Stimulated activated naive CD8-positive, alpha-beta T cell treated with anti-CD3 and anti-CD28 coated beads, Interleukin-15, amount 100 ng/mL, for 72 hours (primary cell): ENCODE measurements around the gene RASGRP2.

Experiments used
- ATAC-seq: fragments of 150-1000 bp; cut with Tn5 transposase; 2 replicates; pipeline ENCODE4 v1.10.0; 2021; ENCODE audit warnings: mild to moderate bottlenecking, moderate library complexity
- DNase-seq, 2 donors: peaks; one replicate each; pipeline ENCODE4 v3.0.0; 2021 to 2022
- H3K27ac Mint-ChIP-seq, 2 donors: one replicate each; pipeline ENCODE4 v1.8.0; 2022; ENCODE audit warnings: mild to moderate bottlenecking in 2 of 2, mixed read lengths in 2 of 2, moderate library complexity in 2 of 2
- H3K27me3 Mint-ChIP-seq: one replicate; pipeline ENCODE4 v1.8.0; 2022; ENCODE audit warnings: mixed read lengths
- H3K4me1 Mint-ChIP-seq: one replicate; pipeline ENCODE4 v1.8.0; 2022; ENCODE audit warnings: mild to moderate bottlenecking, mixed read lengths
- H3K4me3 Mint-ChIP-seq, 2 donors: one replicate each; pipeline ENCODE4 v1.8.0; 2022; ENCODE audit warnings: mild to moderate bottlenecking in 2 of 2, mixed read lengths in 2 of 2, moderate library complexity in 1 of 2
- H3K9me3 Mint-ChIP-seq, 2 donors: one replicate each; pipeline ENCODE4 v1.8.0; 2022; ENCODE audit warnings: mixed read lengths in 2 of 2

RASGRP2 gene

DNA sequence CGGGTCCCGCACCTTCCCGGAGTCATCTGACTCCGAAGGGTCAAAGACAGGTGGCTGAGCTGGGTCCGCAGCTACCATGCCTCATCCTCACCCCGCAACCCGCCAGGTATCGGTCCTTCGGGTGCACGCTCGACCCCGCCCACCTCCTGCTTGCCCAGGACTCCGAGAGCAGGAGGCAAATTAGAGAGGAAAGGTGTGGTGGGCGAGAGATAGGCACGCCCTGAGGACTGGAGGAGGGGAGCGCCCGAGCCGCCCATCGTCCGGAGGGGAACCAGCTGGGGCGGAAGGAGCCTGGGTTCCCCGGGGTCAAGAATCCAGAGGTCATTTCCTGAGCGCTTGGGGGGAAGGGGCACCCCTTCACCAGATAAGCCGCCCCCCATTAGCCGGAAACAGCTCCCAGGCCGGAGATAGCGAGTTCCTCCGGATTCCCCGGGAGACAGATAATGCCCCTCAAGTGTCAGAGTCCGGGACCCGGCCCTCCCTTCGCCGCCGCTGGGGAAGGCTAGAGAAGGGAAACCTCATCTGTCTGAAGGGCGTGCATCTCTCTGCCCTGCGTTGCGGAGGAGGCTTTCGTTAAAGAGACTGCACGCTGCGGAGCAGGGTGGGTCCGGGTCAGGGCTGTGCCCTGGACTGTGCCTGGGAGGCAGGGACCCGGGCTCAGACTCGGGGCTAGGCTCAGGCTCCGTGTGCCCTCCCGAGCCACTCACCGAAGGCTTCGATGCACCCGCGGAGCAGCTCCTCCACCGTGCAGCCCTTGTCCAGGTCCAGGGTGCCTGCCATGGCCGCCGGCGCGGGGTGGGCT lies 1.7 kb downstream of the RASGRP2 start:
- Mint-ChIP-seq H3K27me3 (no peaks in the 10 kb centered on the region), H3K4me1 (peaks cover 59% of the 10 kb centered on the region)

DNA sequence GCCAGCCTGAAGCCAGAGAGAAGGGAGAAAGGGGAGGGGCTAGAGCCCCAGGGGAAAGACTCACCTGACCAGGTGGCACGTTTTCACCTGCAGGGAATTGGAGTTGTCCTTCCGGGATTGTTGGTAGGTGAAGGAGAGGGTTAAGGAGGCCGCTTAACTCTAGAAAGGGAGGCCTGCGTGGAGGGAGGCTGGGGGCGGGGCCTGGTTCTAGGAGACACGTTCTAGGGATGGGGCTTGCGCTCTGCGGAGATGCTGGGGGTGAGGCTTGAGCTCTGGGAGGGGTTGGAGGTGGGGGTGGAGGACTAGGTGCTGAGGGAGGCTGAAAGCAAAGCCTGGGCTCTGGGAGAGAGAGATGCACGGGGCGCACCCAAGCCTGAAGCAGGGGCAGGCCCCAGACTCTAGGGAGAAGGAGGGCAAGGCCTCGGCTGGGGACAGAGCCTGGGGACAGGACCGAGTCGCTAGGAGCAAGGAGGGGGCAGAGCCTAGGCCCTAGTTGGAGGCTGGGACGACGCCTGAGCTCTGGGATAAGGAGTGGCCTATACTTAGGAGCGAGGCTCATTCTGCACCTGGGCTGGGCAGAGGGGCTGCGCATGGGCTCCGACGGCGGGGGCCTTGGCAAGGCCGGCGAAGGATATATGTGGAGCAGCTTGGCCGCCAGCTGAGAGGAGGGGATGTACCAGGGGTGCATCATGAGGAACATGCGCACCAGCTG lies 2.4 kb downstream of the RASGRP2 start:
- Mint-ChIP-seq H3K4me3 (peak overlapping the region; percentile 76 to 84), H3K27ac (peak overlapping the region; percentile 39 to 76), H3K4me1 (peaks cover 64% of the 10 kb centered on the region), H3K27me3 (no peaks in the 10 kb centered on the region), H3K9me3 (no peaks in the 10 kb centered on the region)
- no peak for ATAC-seq
- DNase-seq = no peak

More for the DNA sequence above, 1.7 kb downstream of the RASGRP2 start:
- peak in 1 of 2 donors; percentile 50 for DNase-seq
- Mint-ChIP-seq H3K9me3 (no peaks in the 10 kb centered on the region), H3K4me3 (peak overlapping the region; percentile 76 to 84), H3K27ac (peak overlapping the region in 1 of 2 donors; percentile 80)
- ATAC-seq = peak; percentile 13

DNA sequence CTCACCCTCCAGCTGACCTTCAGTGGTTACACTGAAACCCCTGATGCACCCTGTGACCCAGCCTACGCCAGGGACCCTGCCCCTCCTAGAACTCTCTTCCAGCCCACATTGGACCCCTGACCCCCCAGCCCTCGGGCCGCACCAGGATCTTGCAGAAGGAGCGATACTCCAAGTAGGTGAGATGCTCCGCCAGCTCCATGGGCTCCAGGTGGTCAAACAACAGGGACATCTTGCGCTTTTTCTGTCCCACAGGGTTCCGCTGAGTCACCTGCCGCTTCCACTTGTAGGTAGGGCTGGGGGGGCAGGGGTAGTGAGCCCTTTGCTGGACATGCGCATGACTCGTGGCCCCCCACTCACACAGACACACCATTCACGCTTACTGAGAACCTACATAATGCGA lies 4.1 kb downstream of the RASGRP2 start:
- ATAC-seq (no peak), DNase-seq (no peak)
- H3K9me3 Mint-ChIP-seq = no peaks in the 10 kb centered on the region
- H3K4me3 Mint-ChIP-seq = no peak overlapping the region
- no peaks in the 10 kb centered on the region for H3K27me3 Mint-ChIP-seq
- peak overlapping the region in 1 of 2 donors; percentile 81 for H3K27ac Mint-ChIP-seq
- H3K4me1 Mint-ChIP-seq = peaks cover 61% of the 10 kb centered on the region

DNA sequence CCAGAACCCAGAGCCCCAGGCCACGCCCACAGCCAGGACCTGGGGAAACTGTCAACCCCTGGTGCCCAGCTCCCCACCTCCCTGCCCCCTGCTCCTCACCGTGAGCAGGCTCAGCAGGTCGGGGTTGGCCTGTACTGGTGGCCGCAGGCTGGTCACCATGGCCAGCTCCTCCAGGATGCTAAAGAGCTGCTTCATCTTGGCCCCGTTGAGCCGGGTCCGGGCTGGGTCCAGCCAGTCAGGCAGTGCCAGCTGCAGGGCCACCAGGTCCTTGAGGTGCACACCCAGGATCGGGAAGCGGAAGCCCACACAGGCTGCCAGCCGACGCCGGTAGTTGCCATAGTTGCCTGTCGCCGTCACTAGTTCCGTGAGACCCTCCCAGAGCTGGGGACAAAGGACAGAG lies 7.3 kb downstream of the RASGRP2 start:
- H3K27ac Mint-ChIP-seq = no peak overlapping the region
- ATAC-seq = no peak
- H3K4me1 Mint-ChIP-seq = peaks cover 53% of the 10 kb centered on the region

DNA sequence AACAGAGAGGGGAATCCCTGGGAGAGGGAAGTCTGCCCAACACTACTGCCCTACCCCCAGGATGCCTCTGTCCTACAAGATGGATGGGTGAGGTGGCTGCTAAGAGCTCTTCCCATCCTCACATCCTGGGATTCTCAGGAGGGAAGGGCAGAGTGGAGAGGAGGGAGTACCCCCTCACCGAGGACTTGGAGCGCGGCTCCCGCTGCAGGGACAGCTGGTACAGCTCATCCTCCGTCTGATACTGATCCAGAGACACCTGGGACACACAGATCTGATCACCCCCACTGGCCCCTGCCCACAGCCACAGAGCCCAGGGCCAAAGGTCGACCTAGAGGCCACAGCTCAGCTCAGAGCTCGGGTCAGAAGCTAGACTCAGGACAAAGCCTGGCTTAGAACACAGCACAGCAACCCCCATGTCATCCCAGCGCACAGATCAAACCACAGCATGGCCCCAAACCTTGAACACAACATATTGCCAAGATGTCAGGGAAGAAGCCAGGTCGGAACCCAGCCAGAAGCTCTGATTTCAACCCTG lies 8.2 kb downstream of the RASGRP2 start:
- H3K4me1 Mint-ChIP-seq = peaks cover 46% of the 10 kb centered on the region
- DNase-seq (no peak), ATAC-seq (no peak)
- H3K4me3 Mint-ChIP-seq = no peak overlapping the region
- H3K27me3 Mint-ChIP-seq = no peaks in the 10 kb centered on the region
- no peaks in the 10 kb centered on the region for H3K9me3 Mint-ChIP-seq
- H3K27ac Mint-ChIP-seq = no peak overlapping the region

More for the DNA sequence above, 7.3 kb downstream of the RASGRP2 start:
- no peaks in the 10 kb centered on the region for H3K27me3 Mint-ChIP-seq
- DNase-seq = no peak
- no peak overlapping the region for H3K4me3 Mint-ChIP-seq
- H3K9me3 Mint-ChIP-seq = no peaks in the 10 kb centered on the region

DNA sequence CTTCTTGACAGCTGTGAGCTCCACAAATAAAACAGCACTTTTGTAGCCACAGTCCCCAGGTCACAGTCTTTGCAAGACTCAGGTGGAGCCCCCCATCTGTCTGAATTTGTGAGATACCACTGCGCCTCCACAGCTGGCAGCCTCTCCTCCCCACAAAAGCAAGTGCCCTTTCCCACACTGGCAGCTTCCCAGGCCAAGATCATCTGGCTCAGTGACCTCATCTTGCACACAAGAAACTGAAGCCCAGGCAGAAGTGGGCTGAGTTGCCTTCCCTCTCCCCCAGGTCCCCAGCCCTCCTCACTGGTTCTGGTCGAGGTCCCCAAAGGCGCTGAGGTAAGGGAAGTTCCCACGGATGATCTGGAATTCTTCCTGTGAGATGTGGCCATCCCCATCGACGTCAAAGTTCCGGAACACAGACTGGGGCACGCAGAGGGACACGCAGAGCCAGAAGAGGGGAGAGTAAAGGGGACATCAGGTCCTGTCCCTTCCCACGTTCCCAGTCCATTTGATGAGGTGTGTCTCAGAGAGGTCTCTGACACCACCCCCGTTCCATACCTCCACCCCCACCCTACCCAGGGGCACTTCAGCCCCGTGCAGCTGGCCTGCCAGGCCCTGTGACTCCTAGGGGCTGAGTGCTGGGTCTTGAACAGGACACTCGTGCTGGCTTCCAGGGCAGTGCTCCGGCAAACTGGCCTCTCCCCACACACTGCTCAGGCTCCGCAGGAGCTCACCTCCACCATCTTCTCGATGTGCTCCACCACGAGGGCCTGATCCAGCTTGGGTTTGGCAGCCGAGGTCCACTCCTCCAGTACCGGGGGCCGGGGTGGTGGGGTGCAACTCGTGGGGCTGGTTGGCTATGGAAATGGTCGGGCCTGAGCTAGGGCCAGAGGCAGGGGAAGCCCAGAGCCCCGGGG lies 8.9 kb downstream of the RASGRP2 start:
- H3K4me1 Mint-ChIP-seq = peaks cover 38% of the 10 kb centered on the region
- H3K27ac Mint-ChIP-seq = peak overlapping the region; percentile 46 to 49
- DNase-seq = no peak
- H3K4me3 Mint-ChIP-seq = no peak overlapping the region
- ATAC-seq = no peak
- H3K9me3 Mint-ChIP-seq = no peaks in the 10 kb centered on the region
- no peaks in the 10 kb centered on the region for H3K27me3 Mint-ChIP-seq

DNA sequence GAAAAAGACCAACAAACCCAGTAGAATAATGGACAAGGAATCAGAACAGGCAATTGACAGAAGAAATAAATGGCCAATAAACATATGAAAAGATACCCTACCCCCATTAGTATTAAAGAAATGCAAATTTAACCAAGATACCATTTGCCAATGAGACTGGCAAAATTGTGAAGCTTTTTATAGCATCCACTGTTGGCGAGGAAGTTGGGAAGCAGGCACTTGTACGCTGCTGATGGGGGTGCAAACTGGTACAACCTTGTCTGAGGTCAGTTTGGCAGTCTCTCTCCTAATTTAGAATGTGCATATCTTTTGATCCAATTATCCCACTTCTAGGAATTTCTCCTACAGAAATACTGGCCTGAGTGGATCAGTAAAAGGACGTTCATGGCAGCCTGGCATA lies 12.3 kb downstream of the RASGRP2 start:
- Mint-ChIP-seq H3K4me3 (no peak overlapping the region), H3K27me3 (no peaks in the 10 kb centered on the region), H3K27ac (no peak overlapping the region), H3K9me3 (no peaks in the 10 kb centered on the region), H3K4me1 (peaks cover 25% of the 10 kb centered on the region)
- DNase-seq = no peak
- no peak for ATAC-seq

DNA sequence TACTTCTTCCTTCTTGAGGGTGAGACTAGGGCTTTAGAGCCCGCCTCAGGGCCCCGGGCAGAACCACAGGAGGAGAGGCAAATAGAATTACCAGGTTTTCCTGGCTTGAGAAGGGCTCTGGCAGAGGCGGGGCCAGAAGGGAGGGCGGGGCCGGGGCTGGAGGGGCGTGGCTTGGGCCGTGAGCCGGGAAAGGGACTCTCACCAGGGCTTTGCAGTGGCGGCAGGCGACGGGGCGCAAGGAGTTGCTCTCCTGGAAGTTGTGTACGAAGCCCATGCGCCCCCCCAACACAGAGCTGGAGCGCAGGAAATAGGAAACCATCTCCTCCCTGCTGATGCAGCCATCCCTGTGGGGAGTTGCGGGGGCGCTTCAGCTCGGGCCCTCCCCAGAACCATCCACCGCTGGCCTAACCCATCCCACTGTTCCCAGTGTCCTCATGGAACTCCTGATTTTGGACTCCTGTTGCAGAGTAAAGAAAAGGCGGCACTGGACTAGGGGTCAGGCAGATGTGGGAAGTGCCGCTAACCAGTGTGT lies 14.0 kb downstream of the RASGRP2 start:
- peaks cover 20% of the 10 kb centered on the region for H3K4me1 Mint-ChIP-seq
- DNase-seq = no peak
- H3K9me3 Mint-ChIP-seq = no peaks in the 10 kb centered on the region
- no peak overlapping the region for H3K4me3 Mint-ChIP-seq
- ATAC-seq = no peak
- peak overlapping the region in 1 of 2 donors; percentile 15 for H3K27ac Mint-ChIP-seq
- no peaks in the 10 kb centered on the region for H3K27me3 Mint-ChIP-seq

DNA sequence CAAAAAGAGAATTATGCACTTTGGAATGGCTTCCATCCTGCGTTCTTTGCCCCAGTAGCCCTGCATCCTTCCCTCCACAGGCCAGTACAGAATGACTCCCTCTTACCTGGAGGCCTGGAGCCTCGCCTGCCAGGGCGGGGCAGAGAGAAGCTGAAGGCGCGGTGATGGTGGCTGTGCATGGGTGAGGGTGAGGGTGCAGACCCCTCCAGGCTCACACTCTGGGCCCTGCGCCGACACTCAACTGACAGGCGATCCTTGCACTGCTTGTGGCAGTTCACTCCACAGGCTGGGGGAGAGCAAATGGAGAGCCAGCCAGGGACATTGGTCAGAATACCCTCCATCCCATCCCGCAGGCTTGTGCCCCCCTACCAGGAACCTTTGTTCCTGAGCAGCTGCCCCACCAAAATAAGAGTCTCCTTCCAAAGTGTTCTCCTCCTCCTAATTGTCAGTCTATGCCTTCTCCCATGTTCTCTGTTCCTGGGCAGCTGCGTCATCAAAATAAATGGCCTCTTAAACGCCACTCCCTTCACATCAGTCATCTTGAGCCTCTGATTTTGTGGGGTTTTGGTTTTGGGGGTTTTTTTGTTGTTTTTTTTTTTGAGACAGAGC lies 15.1 kb downstream of the RASGRP2 start:
- ATAC-seq (no peak), DNase-seq (no peak)

DNA sequence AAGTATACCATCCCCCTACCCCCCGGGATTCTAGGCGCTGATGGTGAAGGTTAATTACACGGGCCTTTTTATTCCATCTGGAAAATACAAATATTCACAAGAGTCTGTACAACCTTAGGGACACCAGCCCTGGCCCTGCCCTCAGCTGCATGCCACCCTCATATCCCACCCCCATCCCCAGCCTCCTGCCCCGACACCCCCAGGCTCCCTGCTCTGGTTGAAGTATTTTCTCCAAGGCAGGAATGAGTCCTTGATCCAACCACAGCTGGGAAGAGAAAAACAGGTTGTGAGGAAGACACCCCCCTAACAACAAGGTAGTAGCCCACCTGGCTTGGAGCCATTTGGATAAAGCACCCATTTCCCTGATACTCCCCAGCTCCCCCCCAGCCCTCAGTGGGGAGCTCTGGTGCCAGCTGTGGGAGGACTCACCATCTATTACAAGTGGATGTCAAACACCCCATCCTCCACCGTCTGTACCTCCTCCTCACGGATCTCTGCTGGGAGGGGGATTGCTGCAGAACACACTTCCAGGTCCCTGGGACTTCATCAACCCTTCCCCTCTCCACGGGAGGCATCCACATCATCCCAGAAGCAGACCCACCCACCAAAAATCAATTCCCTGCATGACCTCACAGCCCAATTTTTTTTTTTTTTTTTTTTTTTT lies 16.9 kb downstream of the RASGRP2 start:
- H3K4me1 Mint-ChIP-seq = peaks cover 30% of the 10 kb centered on the region
- no peak overlapping the region for H3K4me3 Mint-ChIP-seq
- no peak for DNase-seq
- no peak overlapping the region for H3K27ac Mint-ChIP-seq
- H3K9me3 Mint-ChIP-seq = no peaks in the 10 kb centered on the region
- H3K27me3 Mint-ChIP-seq = peaks cover 8% of the 10 kb centered on the region
- ATAC-seq = no peak

More for the DNA sequence above, 15.1 kb downstream of the RASGRP2 start:
- Mint-ChIP-seq H3K9me3 (no peaks in the 10 kb centered on the region), H3K27me3 (no peaks in the 10 kb centered on the region), H3K4me3 (no peak overlapping the region), H3K4me1 (peaks cover 26% of the 10 kb centered on the region), H3K27ac (no peak overlapping the region)

DNA sequence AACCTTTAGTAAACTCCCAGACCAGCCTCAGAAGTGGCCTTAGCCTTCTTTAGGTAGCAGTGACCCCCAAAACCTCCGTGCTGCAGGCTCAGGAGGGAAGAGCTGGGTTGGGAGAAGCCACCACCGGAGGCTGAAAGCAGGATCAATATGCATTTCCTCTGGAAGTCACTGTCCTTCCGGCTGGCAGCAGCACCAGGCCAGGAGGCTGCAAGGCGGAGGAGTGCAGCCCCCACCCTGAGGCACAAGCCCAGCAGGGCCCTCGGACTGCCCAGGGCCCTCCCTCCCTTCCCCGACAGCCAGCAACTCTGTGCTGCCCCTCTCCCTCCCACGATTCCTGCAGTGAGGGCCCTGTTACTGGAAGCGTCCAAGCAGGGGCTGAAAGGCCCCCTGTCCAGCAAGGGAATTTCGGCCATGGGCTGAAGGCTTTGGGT lies 17.7 kb downstream of the RASGRP2 start:
- DNase-seq = no peak
- Mint-ChIP-seq H3K27me3 (peaks cover 16% of the 10 kb centered on the region), H3K4me3 (no peak overlapping the region), H3K27ac (no peak overlapping the region), H3K9me3 (no peaks in the 10 kb centered on the region), H3K4me1 (peaks cover 30% of the 10 kb centered on the region)
- ATAC-seq = no peak

DNA sequence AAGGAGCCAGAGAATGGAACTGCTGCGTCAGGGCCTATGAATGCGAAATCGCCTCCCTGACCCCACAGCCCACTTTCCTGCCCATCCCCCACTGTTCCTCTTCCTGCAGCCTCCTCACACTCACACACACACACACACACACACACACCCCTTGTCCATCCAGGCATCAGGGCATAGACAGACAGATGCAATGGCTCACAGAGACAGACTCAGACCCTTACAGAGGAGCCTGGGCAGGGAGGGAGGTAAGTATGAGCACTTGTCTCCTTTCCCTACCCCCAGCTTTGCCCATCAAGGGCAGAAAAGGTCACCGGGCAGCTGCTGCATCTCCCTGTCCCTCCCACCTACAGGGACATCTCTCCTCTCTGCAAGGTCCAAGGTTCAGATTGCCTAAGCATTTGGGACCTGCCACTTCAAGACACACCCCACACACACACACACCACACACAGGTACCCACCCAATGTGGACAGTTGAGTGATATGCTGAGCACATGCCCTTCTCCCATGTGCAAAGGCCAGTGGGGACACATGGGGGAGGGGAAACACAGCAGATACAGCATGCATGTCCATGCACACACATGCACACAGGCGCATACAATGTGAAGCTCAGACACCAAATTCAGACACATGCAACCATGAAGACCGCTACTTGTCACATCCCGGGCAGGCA lies 18.9 kb downstream of the RASGRP2 start:
- Mint-ChIP-seq H3K27ac (no peak overlapping the region), H3K27me3 (peaks cover 28% of the 10 kb centered on the region), H3K4me1 (peaks cover 30% of the 10 kb centered on the region), H3K9me3 (no peaks in the 10 kb centered on the region), H3K4me3 (no peak overlapping the region)
- ATAC-seq (no peak), DNase-seq (no peak)

DNA sequence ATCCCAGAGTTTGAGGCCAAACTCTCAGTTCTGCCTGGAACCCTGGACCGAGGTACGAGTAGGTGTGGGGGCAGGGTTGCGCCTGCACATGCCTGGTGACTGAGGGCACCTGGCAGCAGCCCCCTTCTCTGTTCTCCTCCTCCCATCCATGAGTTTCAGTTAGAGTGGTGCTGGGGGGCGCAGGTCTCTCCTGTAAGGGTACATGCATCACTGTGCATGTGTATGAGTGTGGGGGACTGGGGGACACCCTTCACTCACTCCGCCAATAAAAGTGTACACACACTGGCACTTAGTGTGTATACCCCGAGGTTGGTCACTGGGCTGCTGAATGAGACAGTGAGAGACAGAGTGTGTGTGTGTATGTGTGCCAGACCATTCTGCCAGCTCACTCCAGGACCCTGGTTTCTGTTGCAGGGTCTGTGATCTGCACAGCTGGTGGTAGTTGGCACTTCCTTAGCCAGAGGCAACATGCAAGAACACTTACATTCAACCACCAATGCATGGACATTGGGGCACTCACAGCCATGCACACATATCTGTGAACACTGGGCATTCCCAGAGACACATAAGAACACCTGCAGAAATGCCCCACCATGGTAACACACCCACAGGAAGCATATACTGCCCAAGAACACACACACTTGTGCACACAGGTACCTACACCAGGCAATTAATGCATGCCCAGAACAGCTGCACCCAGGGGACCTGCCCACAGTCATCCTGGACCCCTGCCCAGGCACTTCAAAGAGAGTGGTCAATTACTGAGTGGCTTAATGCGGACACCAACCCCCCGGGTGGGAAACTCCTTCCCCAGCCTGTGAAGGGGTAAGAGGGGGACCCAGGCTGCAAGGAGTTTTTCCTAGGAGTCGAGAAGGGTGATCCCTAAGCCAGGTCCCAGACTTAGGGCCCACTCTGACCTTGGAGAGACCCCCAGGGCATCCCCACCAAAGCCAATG lies 19.8 kb downstream of the RASGRP2 start:
- H3K4me1 Mint-ChIP-seq = peaks cover 30% of the 10 kb centered on the region
- no peak for DNase-seq
- H3K9me3 Mint-ChIP-seq = no peaks in the 10 kb centered on the region
- no peak for ATAC-seq
- H3K27me3 Mint-ChIP-seq = peaks cover 30% of the 10 kb centered on the region
- H3K4me3 Mint-ChIP-seq = peak overlapping the region; percentile 75 to 84
- H3K27ac Mint-ChIP-seq = peak overlapping the region in 1 of 2 donors; percentile 87
